ENCODE data around the gene FKBP14.

Gene FKBP14

DNA sequence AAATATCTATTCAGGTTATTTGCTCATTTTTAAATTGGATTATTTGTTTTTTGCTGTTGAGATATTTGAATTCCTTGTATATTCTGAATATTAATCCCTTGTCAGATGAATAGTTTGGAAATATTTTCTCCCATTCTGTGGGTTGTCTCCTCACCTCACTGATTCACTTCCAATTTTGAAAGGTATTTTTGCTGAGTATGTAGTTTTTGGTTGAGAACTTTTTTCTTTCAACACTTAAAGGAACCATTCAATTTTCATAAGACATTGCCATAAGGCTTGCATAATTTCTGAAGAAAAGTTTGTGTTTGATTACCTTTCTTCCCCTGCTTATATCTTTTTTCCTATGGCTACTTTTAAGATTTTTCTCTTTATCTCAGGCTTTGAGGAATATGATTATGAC, 28.0 kb downstream of the FKBP14 start:
- TF ChIP-seq, protein P1, sequence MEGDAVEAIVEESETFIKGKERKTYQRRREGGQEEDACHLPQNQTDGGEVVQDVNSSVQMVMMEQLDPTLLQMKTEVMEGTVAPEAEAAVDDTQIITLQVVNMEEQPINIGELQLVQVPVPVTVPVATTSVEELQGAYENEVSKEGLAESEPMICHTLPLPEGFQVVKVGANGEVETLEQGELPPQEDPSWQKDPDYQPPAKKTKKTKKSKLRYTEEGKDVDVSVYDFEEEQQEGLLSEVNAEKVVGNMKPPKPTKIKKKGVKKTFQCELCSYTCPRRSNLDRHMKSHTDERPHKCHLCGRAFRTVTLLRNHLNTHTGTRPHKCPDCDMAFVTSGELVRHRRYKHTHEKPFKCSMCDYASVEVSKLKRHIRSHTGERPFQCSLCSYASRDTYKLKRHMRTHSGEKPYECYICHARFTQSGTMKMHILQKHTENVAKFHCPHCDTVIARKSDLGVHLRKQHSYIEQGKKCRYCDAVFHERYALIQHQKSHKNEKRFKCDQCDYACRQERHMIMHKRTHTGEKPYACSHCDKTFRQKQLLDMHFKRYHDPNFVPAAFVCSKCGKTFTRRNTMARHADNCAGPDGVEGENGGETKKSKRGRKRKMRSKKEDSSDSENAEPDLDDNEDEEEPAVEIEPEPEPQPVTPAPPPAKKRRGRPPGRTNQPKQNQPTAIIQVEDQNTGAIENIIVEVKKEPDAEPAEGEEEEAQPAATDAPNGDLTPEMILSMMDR (IDR thresholded peaks at IDR 0.05; ENCODE audit: low read depth, low read length) = no peak
- H3K4me3 ChIP-seq (replicated peaks in 1 of 2; ENCODE audit: low read depth in 2 of 2, low read length in 2 of 2) = no peak overlapping the region
- no peak for DNase-seq (ENCODE audit: low read depth in 2 of 2)

DNA sequence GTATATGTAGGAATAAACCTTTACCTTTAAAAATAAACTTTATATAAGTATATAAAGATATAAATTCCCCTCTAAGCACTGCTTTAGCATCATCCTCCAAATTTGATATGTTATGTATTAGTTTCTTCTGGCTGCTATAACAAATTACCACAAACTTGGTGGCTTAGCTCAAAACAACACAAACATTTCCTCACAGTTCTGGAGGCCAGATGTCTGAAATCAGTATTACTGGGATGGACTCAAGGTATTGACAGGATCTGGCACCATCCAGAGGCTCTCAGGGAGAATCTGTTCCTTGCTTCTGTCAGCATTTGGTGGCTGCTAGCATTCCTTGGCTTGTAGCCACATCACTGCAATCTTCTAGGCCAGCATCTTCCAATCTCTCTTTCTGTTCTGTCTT, 30.2 kb downstream of the FKBP14 start:
- H3K4me3 ChIP-seq (replicated peaks in 1 of 2; ENCODE audit: low read depth in 2 of 2, low read length in 2 of 2) = no peak overlapping the region
- TF ChIP-seq, protein P1 (IDR thresholded peaks at IDR 0.05; ENCODE audit: low read depth, low read length) = no peak
- DNase-seq (ENCODE audit: low read depth in 2 of 2) = no peak

- no peak overlapping the region for H3K4me3 ChIP-seq (replicated peaks in 1 of 2; ENCODE audit: low read depth in 2 of 2, low read length in 2 of 2)
- DNase-seq (ENCODE audit: low read depth in 2 of 2) = peak in 1 of 2 donors; percentile 32
- TF ChIP-seq, protein P1 (IDR thresholded peaks at IDR 0.05; ENCODE audit: low read depth, low read length) = no peak
These were observed 30.9 kb downstream of the FKBP14 start for GRCh38 chr7:29995652-29996051.

GRCh38 chr7:29993140-29993539, 33.4 kb downstream of the FKBP14 start:
- no peak overlapping the region for H3K4me3 ChIP-seq (replicated peaks in 1 of 2; ENCODE audit: low read depth in 2 of 2, low read length in 2 of 2)
- no peak for DNase-seq (ENCODE audit: low read depth in 2 of 2)
- TF ChIP-seq, protein P1 (IDR thresholded peaks at IDR 0.05; ENCODE audit: low read depth, low read length) = no peak

- no peak overlapping the region for H3K4me3 ChIP-seq (replicated peaks in 1 of 2; ENCODE audit: low read depth in 2 of 2, low read length in 2 of 2)
- TF ChIP-seq, protein P1 (IDR thresholded peaks at IDR 0.05; ENCODE audit: low read depth, low read length) = no peak
- DNase-seq (ENCODE audit: low read depth in 2 of 2) = no peak
These were observed 34.6 kb downstream of the FKBP14 start for GRCh38 chr7:29991937-29992336.

DNA sequence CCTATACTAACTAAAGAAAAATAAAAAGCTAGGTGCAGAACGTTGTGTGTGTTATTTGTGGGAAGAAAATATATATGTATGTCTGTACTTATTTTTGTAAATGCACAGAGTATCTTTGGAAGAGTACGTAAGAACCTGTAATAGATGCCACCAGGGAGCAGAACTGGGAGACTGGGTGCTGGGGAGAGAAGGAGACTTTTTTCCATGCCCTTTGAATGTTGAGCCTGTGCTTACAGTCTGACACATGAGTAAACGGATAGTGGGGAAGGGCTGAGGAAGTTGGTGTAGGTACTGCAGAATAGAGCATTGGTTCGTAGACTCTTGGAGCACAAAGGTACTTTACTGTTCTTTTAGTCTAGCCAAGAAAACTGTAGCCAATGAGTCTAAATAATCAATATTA, 35.6 kb downstream of the FKBP14 start:
- H3K4me3 ChIP-seq (replicated peaks in 1 of 2; ENCODE audit: low read depth in 2 of 2, low read length in 2 of 2) = no peak overlapping the region
- TF ChIP-seq, protein P1 (IDR thresholded peaks at IDR 0.05; ENCODE audit: low read depth, low read length) = no peak
- DNase-seq (ENCODE audit: low read depth in 2 of 2) = no peak

GRCh38 chr7:29989257-29989995, 37.1 kb downstream of the FKBP14 start, which contains the start of gene SCRN1:
SCRN1 (minus strand) TSS chr7:29989801; CDS start chr7:29969067, 20,734 bp downstream.
- TF ChIP-seq, protein P1 (IDR thresholded peaks at IDR 0.05; ENCODE audit: low read depth, low read length) = no peak
- DNase-seq (ENCODE audit: low read depth in 2 of 2) = peak; percentile 27 to 57
- H3K4me3 ChIP-seq (replicated peaks in 1 of 2; ENCODE audit: low read depth in 2 of 2, low read length in 2 of 2) = peak within 1 kb of the TSS; percentile 77 to 79
